GM12865 (cell line): Measurements from ENCODE around the gene MS4A18.

Experiments used
- DNase-seq: peaks from one replicate; pipeline ENCODE4 v3.0.0; 2010; ENCODE audit warnings: low read depth
- H3K4me3 ChIP-seq: 2 replicates; pipeline ENCODE4 v1.5.1; 2011; ENCODE audit warnings: mild to moderate bottlenecking, low read depth, low read length, control low read depth
- CTCF ChIP-seq: IDR thresholded peaks from 2 replicates; pipeline ENCODE4 v1.5.1; 2011; ENCODE audit warnings: low read length, control low read depth, low read depth, inconsistent platforms; ENCODE audit not compliant: insufficient read depth; ENCODE audit errors: missing control alignments

MS4A18 gene

GRCh38 chr11:60739114-60739513 lies 14.6 kb downstream of the MS4A18 start:
- TF ChIP-seq CTCF = no peak
- DNase-seq = no peak
- H3K4me3 ChIP-seq = no peak overlapping the region

GRCh38 chr11:60740573-60740972 lies 16.1 kb downstream of the MS4A18 start:
- H3K4me3 ChIP-seq = no peak overlapping the region
- TF ChIP-seq CTCF = no peak
- no peak for DNase-seq

GRCh38 chr11:60741421-60741820 lies 16.9 kb downstream of the MS4A18 start:
- DNase-seq = no peak
- H3K4me3 ChIP-seq = no peak overlapping the region
- no peak for TF ChIP-seq CTCF

- H3K4me3 ChIP-seq = no peak overlapping the region
- no peak for DNase-seq
- TF ChIP-seq CTCF = no peak
Observed at GRCh38 chr11:60743058-60743457, 18.5 kb downstream of the MS4A18 start.

GRCh38 chr11:60744114-60744513 lies 19.6 kb downstream of the MS4A18 start:
- TF ChIP-seq CTCF = no peak
- DNase-seq = no peak
- H3K4me3 ChIP-seq = no peak overlapping the region

GRCh38 chr11:60747359-60747873 lies 22.9 kb downstream of the MS4A18 start:
- no peak for TF ChIP-seq CTCF
- H3K4me3 ChIP-seq = no peak overlapping the region
- DNase-seq = no peak

GRCh38 chr11:60748225-60748624 lies 23.7 kb downstream of the MS4A18 start:
- TF ChIP-seq CTCF = no peak
- no peak for DNase-seq
- H3K4me3 ChIP-seq = no peak overlapping the region
